HG03095 (cell line): ENCODE measurements around the gene MYBPHL.

ENCODE experiments used
- ATAC-seq: cut with Tn5 transposase; IDR thresholded peaks from one replicate; pipeline ENCODE4 v1.9.1; 2021; ENCODE audit warnings: moderate library complexity; ENCODE audit not compliant: unreplicated experiment

MYBPHL gene, protein sequence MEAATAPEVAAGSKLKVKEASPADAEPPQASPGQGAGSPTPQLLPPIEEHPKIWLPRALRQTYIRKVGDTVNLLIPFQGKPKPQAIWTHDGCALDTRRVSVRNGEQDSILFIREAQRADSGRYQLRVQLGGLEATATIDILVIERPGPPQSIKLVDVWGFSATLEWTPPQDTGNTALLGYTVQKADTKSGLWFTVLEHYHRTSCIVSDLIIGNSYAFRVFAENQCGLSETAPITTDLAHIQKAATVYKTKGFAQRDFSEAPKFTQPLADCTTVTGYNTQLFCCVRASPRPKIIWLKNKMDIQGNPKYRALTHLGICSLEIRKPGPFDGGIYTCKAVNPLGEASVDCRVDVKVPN

DNA sequence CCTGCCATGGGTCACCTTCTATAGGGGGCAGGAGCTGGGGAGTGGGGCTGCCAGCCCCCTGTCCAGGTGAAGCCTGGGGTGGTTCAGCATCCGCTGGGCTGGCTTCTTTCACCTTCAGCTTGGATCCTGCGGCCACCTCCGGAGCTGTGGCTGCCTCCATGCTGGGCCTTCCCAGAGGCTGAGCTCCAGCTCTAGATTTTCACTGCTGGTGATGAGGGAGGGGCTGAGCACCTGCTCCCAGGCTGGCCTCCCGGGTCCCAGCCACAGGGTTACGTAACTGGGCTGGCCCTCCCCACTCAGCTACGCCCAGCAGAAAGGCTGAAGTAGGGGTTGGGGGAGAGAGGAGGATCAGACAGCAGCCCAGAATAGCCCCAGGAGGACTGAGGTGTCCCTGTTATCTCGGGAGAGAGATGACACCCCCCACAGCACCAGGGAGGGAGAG lies at the start of gene MYBPHL:
MYBPHL (minus strand) TSS at position 180 of the 442 bp plus-strand sequence; CDS start at position 160, 20 bp downstream.
- ATAC-seq, result no peak

DNA sequence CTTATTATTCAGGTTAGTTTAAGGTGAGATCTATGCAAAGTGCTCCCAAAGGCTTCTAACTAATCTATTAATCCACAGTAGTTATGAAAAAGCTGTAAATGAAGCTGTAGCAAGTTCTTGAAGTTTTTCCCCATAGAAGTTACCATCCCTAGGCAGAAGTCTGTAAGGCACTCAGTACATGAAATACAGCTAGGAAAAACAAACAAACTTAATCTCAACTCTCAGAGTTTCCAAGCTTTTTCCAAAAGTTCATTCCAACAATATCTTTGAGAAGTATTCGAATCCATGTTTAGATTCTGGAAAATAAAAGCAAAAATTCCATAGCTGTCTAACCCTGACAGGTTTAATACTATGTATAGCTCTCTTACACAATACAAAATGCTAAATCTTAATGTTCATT lies 49.7 kb upstream of the MYBPHL start:
- no peak for ATAC-seq

DNA sequence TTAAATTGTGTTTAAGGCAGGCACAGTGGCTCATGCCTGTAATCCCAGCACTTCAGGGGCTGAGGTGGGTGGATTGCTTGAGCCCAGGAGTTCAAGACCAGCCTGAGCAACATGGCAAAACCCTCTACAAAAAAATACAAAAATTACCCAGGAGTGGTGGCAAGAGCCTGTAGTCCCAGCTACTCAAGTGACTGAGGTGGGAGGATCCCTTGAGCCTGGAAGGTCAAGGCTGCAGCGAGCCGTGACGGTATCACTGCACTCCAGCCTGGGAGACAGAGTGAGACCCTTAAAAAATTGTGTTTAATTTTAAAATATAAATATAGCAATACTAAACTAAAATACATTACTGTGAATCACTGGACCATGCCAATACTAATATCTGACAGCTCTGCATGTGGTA lies 48.1 kb upstream of the MYBPHL start:
- no peak for ATAC-seq

DNA sequence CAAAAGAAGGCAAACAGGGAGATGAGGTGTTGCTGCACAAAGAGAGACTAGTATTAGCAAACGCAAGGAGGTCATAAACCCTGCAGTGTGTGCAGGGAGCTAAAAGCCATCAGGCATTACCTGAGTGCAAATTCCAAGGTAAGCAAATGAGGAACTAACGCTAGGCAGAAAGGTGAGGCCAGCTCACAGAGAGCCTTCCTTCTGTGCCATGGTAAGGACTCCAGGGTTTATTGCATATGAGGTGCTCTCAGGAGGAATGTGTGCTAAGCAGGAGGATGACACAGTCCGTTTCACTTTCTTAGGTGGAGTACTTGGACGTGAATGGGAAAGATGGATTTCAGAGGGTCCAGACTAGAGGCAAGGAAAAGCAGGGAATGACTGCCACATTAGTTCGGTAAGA lies 44.6 kb upstream of the MYBPHL start:
- ATAC-seq, result no peak

DNA sequence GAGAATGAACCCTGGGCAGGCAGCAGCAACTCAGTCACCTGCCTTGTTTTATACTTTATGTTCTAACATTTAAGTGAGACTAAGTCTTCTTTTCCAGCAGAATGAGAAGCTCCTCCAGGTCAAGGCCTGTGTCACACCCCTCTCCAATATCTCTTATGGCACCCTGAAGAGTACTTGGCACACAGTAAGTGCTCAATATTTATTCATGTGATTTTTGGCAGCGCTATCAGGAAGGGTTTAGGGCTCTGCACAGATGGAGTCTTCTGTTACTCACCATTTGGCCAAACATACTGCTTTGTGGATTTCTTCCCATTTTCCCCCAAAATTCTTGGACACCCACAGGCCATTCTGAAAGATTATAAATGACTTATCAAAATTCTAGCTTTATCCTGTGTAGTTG lies 43.8 kb upstream of the MYBPHL start:
- ATAC-seq, result no peak

DNA sequence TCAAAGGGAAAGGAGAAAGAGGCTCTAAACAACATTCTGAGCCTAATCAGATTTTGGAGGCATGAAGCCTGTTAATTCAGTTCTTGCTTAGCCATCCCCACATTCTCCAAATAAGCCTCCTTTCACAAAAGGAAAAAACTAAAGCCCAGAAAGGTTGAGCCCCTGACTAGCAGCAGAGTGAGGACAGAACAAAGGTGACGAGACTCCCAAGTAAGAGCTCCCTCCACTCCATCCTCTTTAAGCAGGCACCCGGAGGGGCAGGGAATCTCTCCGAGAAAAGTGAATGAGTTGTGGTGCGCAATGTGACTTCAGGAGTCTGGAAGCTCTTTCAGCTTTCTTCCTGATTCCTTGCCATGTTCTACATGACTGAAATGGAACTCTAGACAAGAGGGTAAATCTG lies 43.4 kb upstream of the MYBPHL start:
- no peak for ATAC-seq

DNA sequence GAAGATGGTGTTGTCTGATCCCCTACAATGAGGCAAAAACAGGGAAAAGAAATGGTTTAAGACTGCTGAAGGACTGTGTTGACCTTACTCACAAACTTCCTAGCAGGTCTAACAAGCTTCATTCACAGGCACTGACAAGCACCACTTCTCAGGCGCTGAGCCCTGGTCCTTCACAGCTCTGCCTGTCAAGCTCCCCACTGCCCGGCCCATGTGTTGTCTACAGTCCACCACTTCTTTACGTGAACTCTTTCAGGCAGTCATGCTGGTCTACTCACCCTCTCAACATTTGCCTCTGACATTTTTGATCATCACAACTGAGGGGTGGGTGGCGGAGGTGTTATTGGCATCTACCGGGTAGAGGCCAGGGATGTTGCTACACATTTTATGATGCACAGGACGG lies 40.7 kb upstream of the MYBPHL start:
- ATAC-seq, result no peak

DNA sequence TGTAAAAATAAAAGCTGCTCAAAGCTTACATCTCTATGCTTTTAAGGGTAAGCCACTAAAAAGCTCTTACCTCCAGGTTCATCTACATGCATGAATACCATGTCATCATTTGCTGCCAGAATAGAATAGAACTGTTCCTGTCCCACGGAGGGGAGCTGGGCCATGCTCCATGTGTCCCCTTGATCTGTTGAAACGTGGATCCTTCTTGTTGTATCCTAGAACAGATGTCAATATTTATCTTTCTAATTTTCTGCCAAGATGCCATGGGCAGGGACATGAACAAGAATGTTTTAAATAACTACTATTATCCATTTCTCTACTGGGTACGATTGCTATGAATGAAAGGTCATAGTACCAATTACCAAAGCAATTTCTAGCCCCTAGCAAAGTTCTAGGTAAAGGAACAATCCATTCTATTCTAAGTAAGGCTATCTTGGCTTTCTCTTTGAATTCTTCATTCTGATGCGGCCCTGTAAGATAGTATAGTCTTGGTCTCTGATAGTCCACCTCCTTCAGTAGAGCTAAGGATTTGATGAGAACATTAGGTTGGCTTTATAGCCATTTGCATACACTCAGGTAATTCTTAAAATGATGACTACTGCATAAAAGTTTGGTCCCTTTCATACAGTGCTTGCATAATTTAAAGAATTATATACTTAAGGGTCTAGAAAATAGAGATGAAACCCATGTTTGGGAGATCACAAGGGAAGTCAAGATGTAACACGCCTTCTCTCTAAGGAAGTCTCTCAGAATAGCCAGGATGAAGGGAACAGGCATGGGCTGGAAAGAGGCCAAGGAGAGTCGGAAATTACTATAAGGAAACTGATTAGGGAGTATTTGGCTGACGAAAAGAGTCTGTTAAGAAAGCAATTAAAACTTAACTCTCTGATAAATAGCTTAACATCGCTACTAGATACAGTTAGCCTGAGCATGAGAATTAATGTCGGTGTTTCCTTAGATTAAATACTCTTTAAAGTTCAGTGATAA lies 35.4 kb upstream of the MYBPHL start:
- ATAC-seq, result no peak

DNA sequence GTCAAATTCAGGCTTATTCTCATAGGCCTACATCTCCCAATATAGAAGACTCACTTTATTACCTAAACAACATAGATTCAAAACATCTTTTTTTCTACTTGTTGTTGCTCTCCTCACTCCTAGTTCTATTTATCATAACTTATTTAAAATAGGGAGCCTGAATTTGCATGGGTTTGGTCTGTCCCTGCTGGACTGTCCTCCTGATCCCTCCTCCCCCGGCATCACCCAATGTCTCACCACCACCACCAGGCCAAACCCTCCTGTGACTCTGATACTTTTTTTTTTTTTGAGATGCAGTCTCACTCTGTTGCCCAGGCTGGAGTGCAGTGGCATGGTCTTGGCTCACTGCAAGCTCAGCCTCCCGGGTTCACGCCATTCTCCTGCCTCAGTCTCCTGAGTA lies 31.8 kb upstream of the MYBPHL start:
- ATAC-seq, result no peak

DNA sequence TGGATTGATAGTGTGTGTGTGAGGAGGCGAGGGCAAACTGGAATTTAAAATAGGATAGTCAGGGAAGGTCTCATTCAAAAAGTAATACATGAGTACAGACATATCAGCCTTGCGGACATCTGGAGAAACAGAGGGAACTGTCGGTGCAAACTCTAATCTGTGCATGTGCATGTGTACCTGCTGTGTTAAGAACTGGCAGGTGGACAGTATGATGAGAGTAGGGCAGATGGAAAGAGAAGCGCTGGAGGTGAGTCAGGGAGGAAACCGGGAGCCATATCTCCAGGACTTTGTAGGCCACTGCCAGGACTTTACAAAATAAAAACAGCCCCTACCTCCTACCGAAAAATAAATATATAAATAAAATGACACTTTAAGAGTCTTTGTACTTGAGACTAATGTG lies 31.3 kb upstream of the MYBPHL start:
- ATAC-seq, result no peak

DNA sequence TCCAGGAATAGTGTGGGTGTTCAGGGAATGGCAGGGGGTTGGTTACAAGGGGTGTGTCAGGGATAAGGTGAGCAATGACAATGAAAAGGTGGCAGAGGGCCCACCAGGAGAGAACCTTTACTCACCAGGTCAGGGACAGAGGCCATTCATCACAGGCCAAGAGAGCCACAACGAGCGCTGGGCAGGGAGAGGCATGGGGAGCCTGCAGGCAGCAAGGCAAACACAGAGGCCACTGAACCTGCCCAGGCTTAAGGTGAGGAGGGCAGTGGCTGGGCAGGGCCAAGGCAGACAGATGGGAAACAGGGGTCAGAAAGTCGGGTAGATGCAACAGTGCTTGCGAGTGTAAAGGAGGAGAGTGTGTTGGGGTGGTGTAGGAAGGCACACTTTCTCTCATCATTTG lies 28.3 kb upstream of the MYBPHL start:
- ATAC-seq, result no peak

DNA sequence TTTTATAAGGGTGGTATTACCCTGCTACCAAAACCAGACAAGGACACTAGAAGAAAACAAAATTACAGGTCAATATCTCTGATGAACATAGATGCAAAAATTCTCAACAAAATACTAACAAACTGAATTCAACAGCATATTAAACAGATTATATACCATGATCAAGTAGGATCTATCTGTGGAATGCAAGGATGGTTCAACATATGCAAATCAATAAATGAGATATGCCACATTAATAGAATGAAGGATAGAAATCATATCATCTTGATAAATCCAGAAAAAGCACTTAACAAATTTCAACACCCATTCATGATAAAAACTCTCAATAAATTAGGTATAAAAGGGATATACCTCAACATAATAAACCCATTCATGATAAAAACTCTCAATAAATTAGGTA lies 24.3 kb upstream of the MYBPHL start:
- no peak for ATAC-seq

DNA sequence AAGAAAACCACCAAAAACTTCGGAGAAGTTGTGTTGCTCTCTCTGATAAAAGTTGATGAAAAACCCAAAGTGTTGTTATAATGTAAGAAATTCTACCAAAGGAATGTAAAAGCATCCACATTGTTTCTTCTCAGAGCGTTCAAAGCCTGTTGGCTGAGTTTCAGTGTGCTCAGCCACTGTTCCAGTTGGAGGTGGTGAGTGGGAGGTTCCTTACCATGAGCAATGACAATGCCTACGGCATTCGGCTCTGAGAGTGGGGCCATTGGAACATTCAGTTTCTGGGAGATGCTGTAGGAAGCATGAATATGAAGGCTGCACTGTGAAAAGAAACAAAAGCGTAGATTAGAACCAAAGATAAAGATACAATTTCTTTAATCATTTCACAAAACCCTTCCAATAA lies 20.5 kb upstream of the MYBPHL start:
- ATAC-seq, result no peak

DNA sequence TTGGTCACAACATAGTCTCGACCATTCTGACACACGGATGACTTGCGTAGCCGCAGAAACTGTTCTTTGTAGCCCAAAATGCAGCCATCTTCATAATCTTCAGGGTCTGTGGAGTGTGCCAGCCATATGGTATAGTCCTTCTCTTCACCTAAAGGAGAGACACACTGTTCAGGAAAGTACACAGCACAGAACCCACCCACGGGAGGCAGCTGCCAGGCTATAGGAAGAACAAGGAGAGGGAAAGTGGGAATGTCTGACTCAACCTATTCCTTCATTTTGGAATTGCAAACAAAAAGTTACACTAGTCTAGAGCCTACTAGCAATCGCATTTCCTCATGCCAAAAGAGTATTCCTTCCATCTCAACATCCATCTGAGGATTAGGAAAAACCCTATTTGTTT lies 16.2 kb upstream of the MYBPHL start:
- no peak for ATAC-seq

DNA sequence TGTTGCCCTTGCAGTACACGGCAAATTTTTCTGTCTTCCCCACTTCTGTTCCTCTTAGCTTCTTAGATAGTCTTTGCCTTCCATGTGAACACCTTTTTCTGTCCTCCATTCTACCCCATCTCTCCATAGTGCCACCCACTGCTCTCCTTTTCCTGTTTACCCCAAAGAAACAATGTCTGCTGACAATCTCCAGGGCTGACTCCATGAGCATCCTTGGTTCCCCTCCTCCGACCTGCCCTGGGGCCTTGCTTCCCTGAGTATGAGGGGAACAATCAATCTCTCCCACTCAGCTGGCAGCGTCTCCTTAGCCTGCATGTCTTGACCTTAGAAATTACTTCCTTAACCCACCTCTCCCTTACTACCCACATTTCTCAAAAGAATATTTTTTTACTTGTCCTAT lies 12.3 kb upstream of the MYBPHL start:
- no peak for ATAC-seq

DNA sequence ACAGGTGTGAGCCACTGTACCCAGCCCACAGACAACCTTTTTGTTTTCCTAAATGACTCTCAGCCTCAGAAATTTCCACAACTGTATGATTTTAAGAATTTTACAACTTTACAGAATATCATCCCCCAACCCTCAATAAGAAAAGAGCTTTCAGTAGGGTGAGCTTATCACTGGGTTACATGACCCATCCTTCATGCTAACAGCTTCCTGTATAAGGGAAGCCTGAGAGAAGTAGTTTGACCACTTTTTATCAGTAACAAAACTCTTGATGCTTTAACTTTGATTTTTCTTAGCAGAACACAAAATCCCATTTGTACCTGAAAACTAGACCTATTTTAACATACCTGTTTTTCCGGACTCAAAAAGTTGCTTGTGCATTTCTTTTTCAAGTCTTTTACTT lies 9.7 kb upstream of the MYBPHL start:
- no peak for ATAC-seq

DNA sequence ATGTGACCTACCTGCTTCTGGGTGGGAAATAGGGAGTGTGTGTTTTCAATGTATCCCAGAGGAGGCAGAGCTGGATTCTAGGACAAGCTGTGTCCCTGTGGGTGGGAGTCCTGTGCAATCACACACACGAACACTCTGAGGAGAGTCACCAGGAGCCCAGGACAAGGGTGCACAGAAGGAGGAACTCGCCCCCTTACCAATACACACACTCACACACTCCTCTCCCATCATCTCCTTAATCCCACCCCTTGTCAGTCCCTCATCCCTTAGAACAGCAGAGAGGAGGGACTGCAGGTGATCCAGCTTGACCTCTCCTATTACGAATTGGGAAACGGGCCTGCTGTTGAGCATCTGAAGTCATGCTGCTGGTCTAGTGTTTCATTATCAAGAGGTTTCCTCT lies 8.5 kb upstream of the MYBPHL start:
- ATAC-seq, result no peak

DNA sequence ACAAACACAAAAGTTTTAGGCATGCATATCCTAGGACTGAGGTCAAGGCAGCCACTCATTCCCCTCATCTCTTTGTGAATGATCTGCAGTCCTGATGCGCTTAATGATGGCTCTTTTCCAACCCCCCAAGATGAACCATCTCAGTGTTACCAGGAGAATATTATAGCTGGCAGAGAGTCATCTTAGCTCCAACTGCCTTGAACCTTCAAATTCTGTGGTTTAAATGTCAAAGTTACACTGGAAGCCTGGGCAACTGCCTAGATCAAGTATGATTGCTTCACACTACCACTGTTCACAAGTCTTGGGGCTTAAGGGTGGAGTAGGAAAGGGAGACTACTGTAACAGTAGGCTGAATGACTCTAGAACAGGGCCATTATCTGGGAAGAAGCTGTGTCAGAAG lies 8.0 kb upstream of the MYBPHL start:
- ATAC-seq, result no peak

DNA sequence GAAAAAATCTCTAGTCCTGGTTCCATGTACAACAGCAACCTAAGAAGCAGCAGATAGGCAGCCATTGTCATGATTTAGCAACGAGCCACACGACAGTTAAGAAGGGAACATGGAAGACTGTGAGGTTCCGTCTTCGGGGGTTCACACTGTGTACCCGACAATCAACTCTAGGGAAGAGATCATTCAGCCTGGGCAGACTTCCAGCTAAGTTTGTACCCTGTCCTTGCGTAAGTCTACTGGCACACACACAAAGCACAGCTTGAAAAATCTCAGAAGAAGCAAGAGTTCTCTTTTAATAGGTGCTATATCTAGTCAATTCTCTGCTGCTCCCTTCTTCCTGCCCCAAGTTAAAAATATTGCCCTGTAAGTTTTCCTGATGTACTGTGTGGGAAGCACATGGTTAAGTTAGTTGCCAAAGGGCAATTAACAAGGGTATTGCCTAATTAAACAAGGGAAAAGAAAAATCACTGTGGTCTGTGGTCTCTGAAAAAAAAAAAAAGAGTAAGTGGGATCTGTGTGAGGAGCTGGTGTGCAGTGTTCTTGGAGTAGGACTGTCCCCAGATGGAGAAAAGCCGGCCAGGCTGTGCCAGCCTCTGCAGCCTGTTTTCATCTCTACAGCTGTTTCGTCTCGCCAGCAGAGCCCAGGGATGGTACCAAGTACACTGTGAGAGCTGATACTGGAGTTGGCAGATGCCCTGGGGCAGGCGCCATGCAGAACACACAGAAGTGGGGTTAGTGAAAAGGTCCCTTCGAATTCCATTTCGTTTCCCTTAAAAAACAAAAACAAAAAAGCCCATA lies 6.4 kb upstream of the MYBPHL start:
- ATAC-seq, result no peak

DNA sequence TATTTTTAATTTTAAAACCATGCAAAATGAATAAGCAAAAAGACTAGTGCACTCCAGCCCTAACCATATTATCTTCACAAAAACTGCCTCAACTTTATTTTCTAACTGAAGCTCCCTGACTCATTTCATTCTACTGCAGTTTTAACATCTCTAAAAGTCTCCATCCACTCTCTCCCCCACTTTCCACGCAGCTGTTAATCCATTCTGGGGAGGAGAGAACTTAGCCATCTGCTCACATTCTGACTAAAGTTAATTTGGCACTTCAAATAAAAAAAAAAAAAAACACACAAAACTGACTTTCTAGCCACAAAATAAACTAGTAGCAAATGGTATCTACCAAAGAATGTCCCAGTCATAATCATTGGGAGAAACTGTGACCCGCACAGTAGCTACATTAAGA lies 5.4 kb upstream of the MYBPHL start:
- ATAC-seq, result no peak

DNA sequence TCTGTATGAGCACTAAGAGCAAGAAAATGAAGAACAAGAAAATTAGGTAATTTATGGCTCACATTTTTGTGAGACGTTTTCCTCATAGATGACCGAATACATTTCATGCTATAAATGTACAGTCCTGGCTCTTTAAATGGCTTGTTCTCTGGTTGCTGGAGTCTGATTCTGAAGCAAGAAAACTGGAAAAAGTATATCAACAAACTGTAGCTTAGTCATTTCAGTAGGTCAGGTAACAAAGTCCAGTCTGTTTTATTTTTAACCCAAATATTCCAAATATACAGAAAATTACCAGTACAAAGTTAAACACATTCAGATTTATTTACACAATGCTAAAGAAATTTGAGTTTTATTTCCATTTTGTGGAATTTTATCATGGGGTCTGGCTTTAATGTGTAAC lies 2.5 kb upstream of the MYBPHL start:
- no peak for ATAC-seq
